BE2C (cell line): ENCODE measurements around the gene PPP5C.

ENCODE experiments used
- DNase-seq: peaks from one replicate; pipeline ENCODE4 v3.0.0-alpha.2; 2020
- H3K27me3 ChIP-seq: fragments of 250-450 bp; sonication (Bioruptor Pico); 2 replicates; pipeline ENCODE4 v1.5.1; 2020; ENCODE audit warnings: mild to moderate bottlenecking
- H3K36me3 ChIP-seq: fragments of 250-450 bp; sonication (Bioruptor Pico); 2 replicates; pipeline ENCODE4 v1.5.1; 2020; ENCODE audit warnings: mild to moderate bottlenecking
- H3K4me1 ChIP-seq: fragments of 250-450 bp; sonication (Bioruptor Pico); 2 replicates; pipeline ENCODE4 v1.5.1; 2020
- H3K4me3 ChIP-seq: 2 replicates; pipeline ENCODE4 v1.5.1; 2011; ENCODE audit warnings: low read depth, low read length
- H3K9me3 ChIP-seq: fragments of 250-450 bp; sonication (Bioruptor Pico); 2 replicates; pipeline ENCODE4 v1.5.1; 2020
- TF ChIP-seq, protein P1 (sequence below): IDR thresholded peaks from 2 replicates; pipeline ENCODE4 v1.5.1; 2012; ENCODE audit warnings: mild to moderate bottlenecking, low read depth, low read length

The PPP5C gene

GRCh38 chr19:46328079-46328478, 18.8 kb upstream of the PPP5C start:
- H3K4me3 ChIP-seq = no peak overlapping the region
- DNase-seq = no peak
- TF ChIP-seq, protein P1, sequence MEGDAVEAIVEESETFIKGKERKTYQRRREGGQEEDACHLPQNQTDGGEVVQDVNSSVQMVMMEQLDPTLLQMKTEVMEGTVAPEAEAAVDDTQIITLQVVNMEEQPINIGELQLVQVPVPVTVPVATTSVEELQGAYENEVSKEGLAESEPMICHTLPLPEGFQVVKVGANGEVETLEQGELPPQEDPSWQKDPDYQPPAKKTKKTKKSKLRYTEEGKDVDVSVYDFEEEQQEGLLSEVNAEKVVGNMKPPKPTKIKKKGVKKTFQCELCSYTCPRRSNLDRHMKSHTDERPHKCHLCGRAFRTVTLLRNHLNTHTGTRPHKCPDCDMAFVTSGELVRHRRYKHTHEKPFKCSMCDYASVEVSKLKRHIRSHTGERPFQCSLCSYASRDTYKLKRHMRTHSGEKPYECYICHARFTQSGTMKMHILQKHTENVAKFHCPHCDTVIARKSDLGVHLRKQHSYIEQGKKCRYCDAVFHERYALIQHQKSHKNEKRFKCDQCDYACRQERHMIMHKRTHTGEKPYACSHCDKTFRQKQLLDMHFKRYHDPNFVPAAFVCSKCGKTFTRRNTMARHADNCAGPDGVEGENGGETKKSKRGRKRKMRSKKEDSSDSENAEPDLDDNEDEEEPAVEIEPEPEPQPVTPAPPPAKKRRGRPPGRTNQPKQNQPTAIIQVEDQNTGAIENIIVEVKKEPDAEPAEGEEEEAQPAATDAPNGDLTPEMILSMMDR = no peak
- H3K9me3 ChIP-seq = peaks cover 3% of the 10 kb centered on the region
- no peaks in the 10 kb centered on the region for H3K4me1 ChIP-seq
- H3K36me3 ChIP-seq = no peaks in the 10 kb centered on the region
- H3K27me3 ChIP-seq = no peaks in the 10 kb centered on the region

GRCh38 chr19:46330319-46330918, 16.5 kb upstream of the PPP5C start:
- no peak overlapping the region for H3K4me3 ChIP-seq
- no peaks in the 10 kb centered on the region for H3K27me3 ChIP-seq
- no peaks in the 10 kb centered on the region for H3K4me1 ChIP-seq
- no peaks in the 10 kb centered on the region for H3K36me3 ChIP-seq
- H3K9me3 ChIP-seq = peaks cover 3% of the 10 kb centered on the region
- TF ChIP-seq, protein P1 = no peak
- no peak for DNase-seq

DNA sequence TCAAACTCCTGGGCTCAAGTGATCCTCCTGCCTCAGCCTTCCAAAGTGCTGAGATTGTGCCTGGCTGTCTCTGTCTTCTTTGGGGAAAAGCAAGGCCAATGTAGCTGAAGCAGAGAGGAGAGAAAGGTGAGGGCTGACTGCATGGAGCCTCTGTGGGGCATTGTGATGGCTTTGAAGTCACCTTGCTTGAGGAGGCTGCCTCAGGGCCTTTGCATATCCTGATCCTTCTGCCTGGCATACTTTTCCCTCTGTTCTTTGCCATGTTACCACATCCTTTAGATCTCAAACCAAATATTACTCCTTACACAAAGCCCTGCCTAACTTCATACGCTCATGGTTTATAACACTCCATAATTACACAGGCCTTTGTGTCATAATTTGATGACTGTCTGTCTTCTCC, 9.4 kb upstream of the PPP5C start:
- Histone ChIP-seq H3K4me1 (no peaks in the 10 kb centered on the region), H3K36me3 (no peaks in the 10 kb centered on the region), H3K27me3 (no peaks in the 10 kb centered on the region; the same call in 1 of the 2 replicates), H3K4me3 (no peak overlapping the region), H3K9me3 (no peaks in the 10 kb centered on the region)
- TF ChIP-seq, protein P1 = no peak
- DNase-seq = no peak

DNA sequence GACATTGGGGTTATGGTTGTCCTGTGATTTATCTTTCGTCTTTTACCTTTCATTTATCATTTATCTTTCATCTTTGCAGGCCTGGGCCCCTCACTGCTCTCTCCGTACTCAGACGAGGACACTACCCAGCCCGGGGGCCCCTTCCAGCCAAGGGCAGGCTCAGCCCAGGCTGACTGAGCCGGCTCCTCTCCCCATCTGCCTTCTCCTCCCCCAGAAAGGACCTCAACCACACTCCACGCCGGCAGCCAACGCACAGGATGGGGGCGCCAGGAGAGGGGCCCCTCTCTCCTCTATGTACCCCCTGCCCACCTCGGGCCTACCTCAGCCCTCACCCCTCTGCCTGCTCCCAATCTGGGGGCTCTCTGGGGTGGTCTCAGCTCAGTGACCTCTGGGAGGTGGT, 7.4 kb upstream of the PPP5C start:
- no peak for DNase-seq
- Histone ChIP-seq H3K27me3 (no peaks in the 10 kb centered on the region; the same call in 1 of the 2 replicates), H3K9me3 (no peaks in the 10 kb centered on the region), H3K36me3 (no peaks in the 10 kb centered on the region), H3K4me3 (no peak overlapping the region), H3K4me1 (no peaks in the 10 kb centered on the region)
- TF ChIP-seq, protein P1 = no peak

DNA sequence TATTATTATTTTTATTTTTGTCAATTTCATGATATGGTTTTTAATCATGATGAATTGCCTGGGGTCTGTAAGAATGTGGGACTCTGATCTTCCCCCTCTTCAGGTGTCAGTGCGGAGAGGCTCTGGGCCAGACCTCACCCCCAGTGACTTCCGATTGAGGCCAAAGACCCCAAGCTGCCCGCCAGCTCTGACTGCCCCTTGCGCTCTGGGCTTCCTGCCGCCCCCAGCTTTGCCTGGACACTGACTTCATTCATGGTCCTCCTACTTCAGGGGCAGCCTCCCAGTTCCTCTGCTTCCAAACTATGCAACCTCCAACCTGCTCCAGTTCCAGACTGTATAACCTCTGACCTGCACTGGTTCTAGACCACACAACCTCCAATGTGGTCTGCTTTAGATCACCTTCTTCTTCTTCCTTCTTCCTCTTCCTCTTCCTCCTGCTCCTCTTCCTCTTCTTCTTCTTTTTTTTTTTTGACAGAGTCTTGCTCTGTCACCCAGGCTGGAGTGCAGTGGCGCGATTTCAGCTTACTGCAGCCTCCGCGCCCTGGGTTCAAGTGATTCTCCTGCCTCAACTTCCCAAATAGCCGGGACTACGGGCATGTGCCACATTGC, 6.7 kb upstream of the PPP5C start:
- H3K4me3 ChIP-seq = no peak overlapping the region
- TF ChIP-seq, protein P1 = no peak
- H3K9me3 ChIP-seq = no peaks in the 10 kb centered on the region
- H3K27me3 ChIP-seq = no peaks in the 10 kb centered on the region; the same call in 1 of the 2 replicates
- DNase-seq = no peak
- H3K36me3 ChIP-seq = no peaks in the 10 kb centered on the region
- H3K4me1 ChIP-seq = no peaks in the 10 kb centered on the region

DNA sequence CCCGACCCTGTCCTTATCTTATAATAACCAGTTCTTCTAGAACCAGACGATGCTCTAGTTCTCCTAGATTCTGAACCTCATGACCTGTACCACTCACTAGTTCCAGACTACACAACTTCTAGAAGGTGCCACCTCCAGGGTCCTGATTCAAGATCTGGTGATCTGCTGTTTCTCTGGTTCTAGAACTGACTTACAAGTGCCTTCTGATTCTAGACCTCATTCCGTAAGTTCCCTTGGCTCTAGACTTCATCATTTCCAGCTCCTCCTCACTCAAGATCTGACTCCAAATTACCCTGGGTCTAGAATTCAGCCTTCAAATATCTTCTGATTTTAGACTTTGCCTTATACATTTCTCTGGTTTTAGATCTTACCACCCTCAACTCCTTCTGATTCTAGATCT, 5.0 kb upstream of the PPP5C start:
- Histone ChIP-seq H3K4me1 (no peaks in the 10 kb centered on the region), H3K9me3 (no peaks in the 10 kb centered on the region), H3K36me3 (no peaks in the 10 kb centered on the region), H3K27me3 (no peaks in the 10 kb centered on the region; the same call in 1 of the 2 replicates), H3K4me3 (no peak overlapping the region)
- DNase-seq = no peak
- TF ChIP-seq, protein P1 = no peak
